ENCODE measurements around the gene TUBGCP2. TPM values are rescaled to one million over a fixed set of nuclear protein-coding genes. Genes with fewer than 3 reads are reported as not detected.
A peak's percentile ranks its signal among the peaks of the same experiment; 100 is the strongest.

Gene TUBGCP2
- total and polyA plus RNA-seq, 2 of the 13 experiments (the other 11 are each of a cell fraction or from before 2014, with no cell fraction given): 21.3 to 34.5 TPM

DNA sequence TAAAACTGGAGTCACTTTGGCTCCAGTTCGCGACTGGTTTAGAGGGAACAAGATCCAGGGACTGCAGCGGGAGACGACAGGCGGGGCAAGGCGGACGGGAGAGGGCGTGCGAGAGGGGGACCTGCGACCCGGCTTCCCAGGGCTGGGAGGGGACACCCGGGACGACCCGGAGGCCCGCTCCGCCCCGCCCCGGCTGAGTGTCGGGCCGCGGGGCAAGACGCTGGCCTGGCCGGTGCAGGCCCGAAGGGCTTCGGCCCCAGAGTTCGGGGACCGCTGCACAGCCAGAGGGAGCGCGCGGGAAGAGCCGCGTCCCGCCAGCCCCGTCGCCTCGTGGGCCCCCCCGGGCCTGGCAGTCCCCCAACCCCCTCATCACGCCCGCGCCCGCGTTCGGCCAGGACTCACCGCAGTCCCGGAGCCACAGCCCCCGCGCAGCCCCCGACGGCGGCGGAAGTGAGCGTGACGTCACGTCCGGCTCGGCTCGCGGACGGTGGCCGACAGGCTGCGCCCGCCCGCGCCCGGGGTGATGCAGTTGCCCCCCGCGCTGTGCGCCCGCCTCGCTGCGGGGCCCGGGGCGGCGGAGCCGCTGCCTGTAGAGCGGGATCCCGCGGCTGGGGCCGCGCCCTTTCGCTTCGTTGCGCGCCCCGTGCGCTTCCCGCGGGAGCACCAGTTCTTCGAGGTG lies at the start of gene TUBGCP2, which contains the start of gene ZNF511 (continued):
- TF ChIP-seq, protein P1, sequence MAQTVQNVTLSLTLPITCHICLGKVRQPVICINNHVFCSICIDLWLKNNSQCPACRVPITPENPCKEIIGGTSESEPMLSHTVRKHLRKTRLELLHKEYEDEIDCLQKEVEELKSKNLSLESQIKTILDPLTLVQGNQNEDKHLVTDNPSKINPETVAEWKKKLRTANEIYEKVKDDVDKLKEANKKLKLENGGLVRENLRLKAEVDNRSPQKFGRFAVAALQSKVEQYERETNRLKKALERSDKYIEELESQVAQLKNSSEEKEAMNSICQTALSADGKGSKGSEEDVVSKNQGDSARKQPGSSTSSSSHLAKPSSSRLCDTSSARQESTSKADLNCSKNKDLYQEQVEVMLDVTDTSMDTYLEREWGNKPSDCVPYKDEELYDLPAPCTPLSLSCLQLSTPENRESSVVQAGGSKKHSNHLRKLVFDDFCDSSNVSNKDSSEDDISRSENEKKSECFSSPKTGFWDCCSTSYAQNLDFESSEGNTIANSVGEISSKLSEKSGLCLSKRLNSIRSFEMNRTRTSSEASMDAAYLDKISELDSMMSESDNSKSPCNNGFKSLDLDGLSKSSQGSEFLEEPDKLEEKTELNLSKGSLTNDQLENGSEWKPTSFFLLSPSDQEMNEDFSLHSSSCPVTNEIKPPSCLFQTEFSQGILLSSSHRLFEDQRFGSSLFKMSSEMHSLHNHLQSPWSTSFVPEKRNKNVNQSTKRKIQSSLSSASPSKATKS (CRISPR knock-in tag; IDR thresholded peaks at IDR 0.05): no peak
- TF ChIP-seq TBP (CRISPR knock-in tag; IDR thresholded peaks at IDR 0.05) (no peak), XRCC5 (optimal IDR thresholded peaks at IDR 0.05; ENCODE audit: low read length) (no peak), GTF2F1 (IDR thresholded peaks at IDR 0.05; ENCODE audit: low read length) (no peak), ZNF230 (CRISPR knock-in tag; IDR thresholded peaks at IDR 0.05) (no peak; the same call in 1 of the 2 replicates), ZNF614 (CRISPR knock-in tag; IDR thresholded peaks at IDR 0.05; ENCODE audit: borderline replicate concordance) (no peak), ZNF605 (CRISPR knock-in tag; IDR thresholded peaks at IDR 0.05) (no peak), NCOA1 (CRISPR knock-in tag; IDR thresholded peaks at IDR 0.05) (no peak), RBM39 (IDR thresholded peaks at IDR 0.05; ENCODE audit: low read depth, low read length, poor library complexity, severe bottlenecking) (no peak), ZNF451 (CRISPR knock-in tag; IDR thresholded peaks at IDR 0.05) (no peak), NPAS2 (CRISPR knock-in tag; IDR thresholded peaks at IDR 0.05; ENCODE audit: borderline replicate concordance) (no peak), FOXO1 (CRISPR knock-in tag; IDR thresholded peaks at IDR 0.05) (no peak), KDM5A (IDR thresholded peaks at IDR 0.05; ENCODE audit: borderline replicate concordance, low read length) (peak; percentile 87), ZNF432 (CRISPR knock-in tag; IDR thresholded peaks at IDR 0.05; ENCODE audit: borderline replicate concordance) (no peak)
- TF ChIP-seq, protein P2, sequence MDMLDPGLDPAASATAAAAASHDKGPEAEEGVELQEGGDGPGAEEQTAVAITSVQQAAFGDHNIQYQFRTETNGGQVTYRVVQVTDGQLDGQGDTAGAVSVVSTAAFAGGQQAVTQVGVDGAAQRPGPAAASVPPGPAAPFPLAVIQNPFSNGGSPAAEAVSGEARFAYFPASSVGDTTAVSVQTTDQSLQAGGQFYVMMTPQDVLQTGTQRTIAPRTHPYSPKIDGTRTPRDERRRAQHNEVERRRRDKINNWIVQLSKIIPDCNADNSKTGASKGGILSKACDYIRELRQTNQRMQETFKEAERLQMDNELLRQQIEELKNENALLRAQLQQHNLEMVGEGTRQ (IDR thresholded peaks at IDR 0.05; ENCODE audit: low read depth, low read length): no peak
- TF ChIP-seq, protein P2 (CRISPR knock-in tag; IDR thresholded peaks at IDR 0.05; ENCODE audit: borderline replicate concordance): no peak
- TF ChIP-seq, protein P3, sequence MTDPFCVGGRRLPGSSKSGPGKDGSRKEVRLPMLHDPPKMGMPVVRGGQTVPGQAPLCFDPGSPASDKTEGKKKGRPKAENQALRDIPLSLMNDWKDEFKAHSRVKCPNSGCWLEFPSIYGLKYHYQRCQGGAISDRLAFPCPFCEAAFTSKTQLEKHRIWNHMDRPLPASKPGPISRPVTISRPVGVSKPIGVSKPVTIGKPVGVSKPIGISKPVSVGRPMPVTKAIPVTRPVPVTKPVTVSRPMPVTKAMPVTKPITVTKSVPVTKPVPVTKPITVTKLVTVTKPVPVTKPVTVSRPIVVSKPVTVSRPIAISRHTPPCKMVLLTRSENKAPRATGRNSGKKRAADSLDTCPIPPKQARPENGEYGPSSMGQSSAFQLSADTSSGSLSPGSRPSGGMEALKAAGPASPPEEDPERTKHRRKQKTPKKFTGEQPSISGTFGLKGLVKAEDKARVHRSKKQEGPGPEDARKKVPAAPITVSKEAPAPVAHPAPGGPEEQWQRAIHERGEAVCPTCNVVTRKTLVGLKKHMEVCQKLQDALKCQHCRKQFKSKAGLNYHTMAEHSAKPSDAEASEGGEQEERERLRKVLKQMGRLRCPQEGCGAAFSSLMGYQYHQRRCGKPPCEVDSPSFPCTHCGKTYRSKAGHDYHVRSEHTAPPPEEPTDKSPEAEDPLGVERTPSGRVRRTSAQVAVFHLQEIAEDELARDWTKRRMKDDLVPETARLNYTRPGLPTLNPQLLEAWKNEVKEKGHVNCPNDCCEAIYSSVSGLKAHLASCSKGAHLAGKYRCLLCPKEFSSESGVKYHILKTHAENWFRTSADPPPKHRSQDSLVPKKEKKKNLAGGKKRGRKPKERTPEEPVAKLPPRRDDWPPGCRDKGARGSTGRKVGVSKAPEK (CRISPR knock-in tag; IDR thresholded peaks at IDR 0.05; ENCODE audit: borderline replicate concordance): no peak
- TF ChIP-seq, protein P4, sequence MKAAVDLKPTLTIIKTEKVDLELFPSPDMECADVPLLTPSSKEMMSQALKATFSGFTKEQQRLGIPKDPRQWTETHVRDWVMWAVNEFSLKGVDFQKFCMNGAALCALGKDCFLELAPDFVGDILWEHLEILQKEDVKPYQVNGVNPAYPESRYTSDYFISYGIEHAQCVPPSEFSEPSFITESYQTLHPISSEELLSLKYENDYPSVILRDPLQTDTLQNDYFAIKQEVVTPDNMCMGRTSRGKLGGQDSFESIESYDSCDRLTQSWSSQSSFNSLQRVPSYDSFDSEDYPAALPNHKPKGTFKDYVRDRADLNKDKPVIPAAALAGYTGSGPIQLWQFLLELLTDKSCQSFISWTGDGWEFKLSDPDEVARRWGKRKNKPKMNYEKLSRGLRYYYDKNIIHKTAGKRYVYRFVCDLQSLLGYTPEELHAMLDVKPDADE (CRISPR knock-in tag; IDR thresholded peaks at IDR 0.05): no peak
